GM20431 (cell line): ENCODE data around the gene LHX2.

Experiments
- in situ Hi-C: fragments of 300-500 bp; cut with MseI, MboI; formaldehyde crosslinking; loops from one replicate; pipeline ENCODE4 v1.15.0; 2020; ENCODE audit warnings: low sequenced_read_pairs; ENCODE audit not compliant: unreplicated experiment

The LHX2 gene

DNA sequence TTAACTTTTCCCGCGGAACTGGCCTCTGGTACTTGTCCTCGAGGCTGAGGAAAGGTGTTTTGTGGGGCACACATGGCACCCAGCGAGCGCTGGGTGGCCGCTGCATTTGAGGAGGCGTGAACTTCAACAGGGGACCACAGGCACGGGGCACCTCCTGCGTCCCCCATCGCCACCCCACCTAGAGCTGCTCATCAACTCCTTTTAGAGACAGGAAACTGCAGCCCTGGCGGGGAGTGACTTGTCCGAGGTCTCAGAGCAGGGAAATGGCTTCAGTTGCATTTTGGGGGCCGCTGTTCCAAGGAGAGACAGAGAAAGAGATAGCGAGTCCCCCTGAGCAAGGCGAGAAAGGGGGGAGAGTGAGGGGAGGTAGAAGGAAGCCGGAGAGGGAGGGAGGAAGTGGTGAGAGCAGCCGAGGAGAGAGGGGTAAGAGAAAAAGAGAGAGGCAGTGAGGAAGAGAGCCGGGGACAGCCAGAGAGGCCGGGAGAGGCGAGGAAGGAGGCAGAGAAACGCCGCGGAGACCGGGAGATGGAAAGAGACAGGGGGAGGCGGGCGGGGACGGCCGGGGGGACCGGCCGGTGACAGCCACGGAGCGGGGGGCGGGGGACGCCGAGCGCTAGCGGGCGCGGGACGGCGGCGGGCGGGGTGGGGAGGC is 12.5 kb upstream of the LHX2 start:
- in situ Hi-C loops = no loop called here

DNA sequence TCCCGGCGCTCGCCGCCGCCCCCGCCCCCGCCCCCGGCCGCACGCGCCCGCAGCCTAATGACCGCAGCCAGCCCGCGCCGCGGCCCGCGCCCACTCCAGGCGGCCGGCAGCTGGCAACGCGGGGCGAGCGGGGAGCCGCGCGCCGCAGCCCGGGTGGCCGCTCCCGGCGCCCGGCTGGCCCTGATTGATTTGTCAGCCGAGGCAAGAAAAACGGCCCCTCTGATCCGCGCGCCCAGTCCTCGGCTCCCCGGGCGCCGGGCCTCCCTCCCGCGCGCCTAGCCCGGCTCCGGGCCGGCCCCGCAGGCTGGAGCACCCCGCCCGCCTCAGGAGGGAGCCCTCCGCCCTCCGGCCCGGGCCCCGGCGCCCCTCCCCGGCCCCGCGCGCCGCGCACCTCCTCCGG is 11.9 kb upstream of the LHX2 start:
- in situ Hi-C loops = no loop called here

DNA sequence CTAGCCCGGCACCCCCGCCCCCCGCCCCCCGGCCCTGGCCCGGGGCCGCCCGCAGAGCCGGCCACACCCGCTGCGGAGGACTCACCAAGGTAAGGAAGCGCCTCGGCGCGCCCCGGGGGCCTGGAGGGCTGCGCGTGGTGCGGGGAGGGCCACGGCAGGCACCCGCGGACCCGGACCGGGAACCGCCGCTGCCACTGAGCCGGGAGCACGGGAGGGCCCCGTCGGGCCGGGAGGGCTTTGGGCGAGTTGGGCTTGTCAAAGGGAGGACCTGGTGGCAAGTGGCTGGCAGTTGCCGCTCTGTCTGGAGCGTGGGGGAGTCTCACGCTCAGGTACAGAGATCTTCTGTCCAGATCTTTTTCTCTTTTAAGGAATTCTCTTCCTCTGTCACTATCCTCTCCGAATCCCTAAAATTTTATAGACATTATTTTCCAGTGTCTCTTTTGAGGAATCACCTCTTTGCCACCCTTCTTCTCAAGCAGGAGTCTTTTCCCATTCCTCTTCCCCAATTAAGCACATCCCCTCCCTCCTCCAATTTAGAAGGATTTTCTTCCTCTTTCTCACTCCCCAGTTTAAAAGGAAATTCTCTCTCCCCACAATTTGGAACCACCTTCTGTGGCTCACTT is 11.3 kb upstream of the LHX2 start:
- in situ Hi-C loops = no loop called here

- in situ Hi-C loops = no loop called here
Measured at GRCh38 chr9:124000784-124001457, 10.6 kb upstream of the LHX2 start.

DNA sequence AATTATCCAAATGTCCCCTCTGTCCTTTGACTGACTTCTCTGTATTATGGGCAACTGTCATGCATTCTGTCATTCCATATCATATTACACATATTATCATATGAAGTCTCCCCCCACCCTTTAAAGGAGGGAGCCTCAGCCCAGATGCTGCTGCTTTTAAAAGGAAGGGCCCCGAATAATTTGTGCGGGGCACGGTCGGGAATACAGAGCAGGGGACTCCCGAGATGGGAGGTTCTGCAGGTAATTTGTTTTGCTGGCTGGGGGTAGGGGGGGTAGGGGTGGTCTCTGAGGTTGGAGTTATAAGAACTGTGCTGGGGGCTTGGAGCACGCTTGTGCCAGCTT is 10.1 kb upstream of the LHX2 start:
- in situ Hi-C loops = no loop called here

DNA sequence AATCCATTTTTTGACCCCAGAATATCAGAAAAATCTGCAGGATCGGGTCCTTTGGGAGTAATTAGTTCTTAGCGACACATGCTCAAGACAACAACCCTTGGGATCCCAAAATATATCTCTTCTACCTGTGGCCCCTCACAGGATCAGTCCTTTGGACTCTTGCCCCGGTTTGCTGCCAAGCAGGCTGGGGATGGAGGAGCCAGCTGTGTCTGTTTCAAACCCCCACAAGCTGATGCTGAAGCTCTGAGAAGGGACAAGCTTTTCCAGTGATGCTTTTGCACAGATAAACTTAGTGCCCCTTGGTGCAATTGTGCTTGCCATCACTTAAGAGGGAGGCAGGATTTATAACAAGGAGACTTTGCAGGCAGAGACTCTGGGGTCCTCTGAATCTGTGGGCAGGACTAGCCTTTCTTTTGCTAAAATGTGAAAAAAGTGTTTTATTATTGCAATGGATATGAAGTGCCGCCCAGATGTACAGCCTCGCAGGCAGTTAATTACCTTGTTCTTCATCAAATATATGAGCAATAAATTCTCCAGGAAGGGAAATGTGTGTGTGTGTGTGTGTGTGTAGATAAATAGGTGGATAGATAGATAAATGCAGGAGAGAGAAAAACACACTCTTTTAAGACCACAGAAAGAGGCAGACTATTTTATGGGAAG is 9.6 kb upstream of the LHX2 start:
- in situ Hi-C loops = no loop called here

DNA sequence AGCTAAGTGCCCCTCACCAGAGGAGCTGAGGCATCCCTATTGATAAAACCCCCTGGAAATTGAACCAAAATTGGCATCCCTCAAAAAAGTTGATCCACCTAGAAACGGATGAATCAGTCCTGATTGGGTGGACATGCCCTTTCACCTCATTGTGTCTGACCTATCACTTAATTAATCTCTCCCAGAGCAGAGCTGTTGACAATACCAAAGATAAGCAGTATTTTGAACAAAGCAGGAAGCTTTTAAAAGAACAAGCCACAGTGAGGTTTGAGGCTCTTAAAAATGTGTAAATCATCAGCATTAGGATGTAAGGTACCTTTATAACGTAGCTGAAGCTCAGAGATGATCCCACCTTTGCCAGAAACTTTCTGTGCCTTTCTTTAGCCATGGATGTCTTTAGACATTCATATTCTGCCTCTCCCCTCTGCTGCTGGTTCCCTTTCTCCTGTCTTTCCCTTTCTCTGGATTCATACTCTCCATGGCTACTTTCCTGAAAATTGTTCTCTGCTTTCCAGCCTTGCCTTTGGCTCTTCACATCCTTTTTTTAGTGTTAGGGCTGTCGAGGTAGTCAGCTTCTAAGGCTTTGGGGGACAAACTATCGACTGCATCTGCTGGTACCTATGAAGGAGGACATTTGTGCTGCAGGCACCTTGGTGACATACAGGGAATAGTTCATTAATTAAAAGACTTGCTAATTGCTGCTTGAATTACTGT is 7.8 kb upstream of the LHX2 start:
- in situ Hi-C loops = no loop called here

DNA sequence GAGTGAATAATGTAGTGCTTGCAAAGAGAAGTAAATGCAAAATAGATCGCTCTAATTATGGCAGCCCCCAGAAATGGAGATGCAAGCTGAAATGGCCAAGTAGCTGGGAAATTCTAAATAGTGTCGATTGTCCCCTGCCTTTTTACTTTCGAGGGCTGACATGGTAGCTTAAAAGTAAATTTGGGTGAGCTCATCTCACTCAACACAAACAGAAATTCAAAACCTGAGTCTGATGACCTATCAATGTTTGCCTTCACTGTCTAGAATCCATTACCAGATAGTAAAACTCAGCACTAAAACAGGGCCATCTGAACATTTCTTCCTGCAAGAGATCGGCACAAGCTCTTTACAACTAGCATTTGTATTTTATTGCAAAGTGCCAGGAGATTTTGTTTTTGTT is 7.0 kb upstream of the LHX2 start:
- in situ Hi-C loops = no loop called here

GRCh38 chr9:124005029-124005771 is 6.4 kb upstream of the LHX2 start:
- in situ Hi-C loops = no loop called here

DNA sequence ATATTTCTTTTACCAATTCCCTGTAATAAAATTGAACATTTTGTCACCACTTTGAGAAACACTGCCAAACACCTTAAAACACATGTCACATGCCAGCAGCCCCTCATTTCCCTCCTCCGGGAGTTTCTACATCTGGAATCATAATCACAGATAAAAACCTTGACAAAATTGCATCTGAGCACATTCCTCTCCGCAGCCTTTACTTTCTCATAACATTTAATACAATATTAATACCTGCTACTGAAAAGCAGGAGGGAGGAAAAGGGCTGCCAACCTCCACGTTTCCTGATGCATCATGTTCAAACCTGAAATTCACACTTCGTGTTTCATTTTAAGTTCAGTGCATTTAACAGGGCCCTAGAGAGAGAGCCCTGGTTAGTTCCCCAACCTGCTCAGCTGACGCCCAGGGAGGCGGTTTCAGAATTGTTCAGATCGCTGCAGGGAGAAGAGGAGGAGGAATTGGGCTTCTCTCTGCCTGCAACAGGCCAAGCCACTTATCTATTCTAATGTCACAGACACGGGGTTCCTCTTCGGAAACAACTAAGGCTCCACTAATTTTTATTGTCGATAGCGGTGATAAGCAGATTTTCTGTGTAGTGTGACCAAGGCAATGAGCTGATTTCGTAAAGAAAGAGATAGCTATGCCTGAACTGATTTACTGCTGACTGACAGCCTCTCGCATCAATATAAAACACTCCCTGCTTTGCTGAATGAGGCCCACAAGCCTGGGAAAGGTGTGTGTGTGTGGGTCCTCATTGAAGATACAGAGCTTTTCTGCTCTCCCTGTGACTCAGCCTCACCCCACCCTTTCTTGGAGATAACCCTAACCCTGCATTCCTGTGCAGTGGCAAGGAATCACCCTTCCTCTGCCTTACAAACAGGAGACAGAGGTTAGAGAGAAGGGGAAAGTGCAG is 4.9 kb upstream of the LHX2 start:
- in situ Hi-C loops = no loop called here

- in situ Hi-C loops = no loop called here
Measured at GRCh38 chr9:124007565-124008302, 3.8 kb upstream of the LHX2 start.

GRCh38 chr9:124008303-124008693 is 3.3 kb upstream of the LHX2 start:
- in situ Hi-C loops = no loop called here

DNA sequence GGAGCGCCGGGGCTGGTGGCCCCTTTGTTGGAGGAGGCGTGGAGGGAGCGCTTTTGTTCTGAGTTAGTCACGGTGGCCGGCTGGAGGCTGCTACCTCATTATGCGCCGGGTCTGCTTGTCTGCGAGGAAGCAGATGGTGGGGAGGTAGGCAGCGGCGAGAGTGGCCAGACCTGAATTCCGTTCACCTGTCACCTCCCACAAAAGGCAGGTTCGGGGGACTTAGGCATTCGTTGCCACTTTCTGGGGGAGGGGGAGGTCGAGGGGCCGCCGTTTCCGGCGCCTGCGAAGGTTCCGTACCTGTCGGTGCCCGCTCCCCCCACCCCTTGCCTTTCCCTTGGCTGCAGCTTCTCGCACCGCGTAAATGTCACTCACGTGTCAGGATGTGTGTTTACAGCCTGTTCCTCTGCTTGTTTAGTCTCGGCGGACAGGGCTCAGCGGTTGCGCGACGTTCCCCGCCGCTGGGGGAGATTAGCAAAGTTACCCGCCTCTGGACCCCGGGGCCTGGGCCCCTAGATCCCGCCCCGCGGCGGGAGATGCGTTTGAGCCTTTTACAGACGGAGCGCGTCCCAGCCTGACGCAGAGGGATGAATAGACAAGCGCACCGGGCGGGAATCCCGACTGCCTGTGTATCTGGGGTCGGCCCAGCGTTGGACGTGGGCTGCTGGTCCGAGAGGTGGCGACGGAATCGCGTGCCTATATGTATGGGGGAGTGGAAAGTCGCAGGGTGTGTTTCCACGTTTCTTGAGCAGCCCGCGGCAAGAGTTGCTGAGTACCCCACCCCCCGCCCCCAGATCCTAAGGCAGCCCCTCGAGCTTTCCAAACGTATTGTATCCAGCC is 2.7 kb upstream of the LHX2 start:
- in situ Hi-C loops = no loop called here

DNA sequence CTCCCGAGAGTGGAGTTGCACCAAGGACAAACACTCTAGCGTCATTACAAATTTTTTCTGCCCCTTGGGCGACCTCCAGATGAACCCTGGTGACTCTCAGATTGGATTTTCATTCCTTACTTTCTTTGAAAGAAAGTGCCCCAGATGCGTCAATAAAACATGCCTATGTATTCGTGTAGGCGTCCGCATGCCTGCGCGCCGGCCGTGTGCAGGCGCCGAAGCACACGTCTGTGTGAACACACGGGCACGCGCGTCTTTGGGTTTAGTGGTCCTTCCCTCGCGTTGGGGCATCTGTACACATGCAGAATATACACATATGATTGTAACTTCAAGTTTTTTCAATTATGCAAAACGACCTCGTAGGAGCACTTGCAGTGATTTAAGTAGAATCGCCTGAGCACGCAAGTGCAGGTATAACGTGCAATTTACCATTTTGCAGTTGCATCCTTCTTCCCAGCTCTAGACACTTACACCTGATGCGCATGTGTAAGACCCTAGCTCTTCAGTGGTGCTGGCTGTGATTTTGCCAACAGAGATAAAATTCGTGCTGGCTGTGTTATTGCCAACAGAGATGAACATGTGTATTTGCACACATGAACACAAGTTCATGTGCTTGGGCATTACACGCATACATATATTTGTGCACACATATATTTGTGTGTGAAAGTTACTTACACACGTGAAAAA is 1.9 kb upstream of the LHX2 start:
- in situ Hi-C loops = no loop called here

- in situ Hi-C loops = no loop called here
Measured at GRCh38 chr9:124010303-124010664, 1.3 kb upstream of the LHX2 start.

GRCh38 chr9:124010665-124011321 is 775 bp upstream of the LHX2 start:
- in situ Hi-C loops = no loop called here
